Activated CD8-positive, alpha-beta memory T cell treated with anti-CD3 and anti-CD28 coated beads, Interleukin-2, amount 50 U/mL, for 48 hours (primary cell): ENCODE results near the gene SPANXN5.
"Not testable (repeated sequence)": the region's sequence is repeated elsewhere in the genome, so short reads cannot be mapped to it uniquely, and the experiment has no call there.

Experiments used
- DNase-seq: peaks from one replicate; pipeline ENCODE4 v3.0.0-alpha.2; 2020

The SPANXN5 gene, protein sequence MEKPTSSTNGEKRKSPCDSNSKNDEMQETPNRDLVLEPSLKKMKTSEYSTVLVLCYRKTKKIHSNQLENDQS

GRCh38 chrX:52797327-52797726, at the start of gene SPANXN5:
Gene SPANXN5, minus strand, starts transcription at chrX:52797427. Its CDS starts 79 bp downstream, at chrX:52797348.
- DNase-seq, result not testable (repeated sequence)

- not testable (repeated sequence) for DNase-seq
Measured at GRCh38 chrX:52843619-52844018, 46.4 kb upstream of the SPANXN5 start.

- DNase-seq, result no peak
Measured at GRCh38 chrX:52839137-52839536, 41.9 kb upstream of the SPANXN5 start.

- DNase-seq, result no peak
Measured at GRCh38 chrX:52830551-52830950, 33.3 kb upstream of the SPANXN5 start.

- no peak for DNase-seq
Measured at GRCh38 chrX:52824608-52825007, 27.4 kb upstream of the SPANXN5 start.

GRCh38 chrX:52821079-52821760, 24.0 kb upstream of the SPANXN5 start:
- DNase-seq, result no peak

- no peak for DNase-seq
Measured at GRCh38 chrX:52819788-52820187, 22.6 kb upstream of the SPANXN5 start.

- no peak for DNase-seq
Measured at GRCh38 chrX:52811065-52811625, 13.9 kb upstream of the SPANXN5 start, which contains the start of gene XAGE5. Gene XAGE5, plus strand, starts transcription at chrX:52811287. Its CDS starts 1,280 bp downstream, at chrX:52812567.

DNA sequence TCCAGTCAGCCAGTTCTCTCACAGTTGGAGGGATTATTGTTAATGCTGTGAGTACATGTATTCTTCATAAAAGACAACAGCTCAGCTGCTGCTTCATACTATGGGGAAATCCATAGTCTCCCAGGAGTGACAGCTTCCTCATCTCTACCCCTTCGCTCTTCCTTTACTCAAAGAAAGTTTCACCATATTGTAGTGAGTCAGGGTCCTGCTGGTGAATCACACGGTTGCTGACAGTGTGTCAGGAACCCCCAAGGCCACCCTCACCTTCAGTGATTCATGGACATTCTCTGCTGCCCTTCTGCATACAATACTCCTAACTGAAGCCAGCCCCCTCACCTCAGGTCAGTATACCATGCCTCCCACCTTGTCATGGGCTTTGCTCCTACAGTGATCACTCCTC, 7.6 kb upstream of the SPANXN5 start:
- not testable (repeated sequence) for DNase-seq

DNA sequence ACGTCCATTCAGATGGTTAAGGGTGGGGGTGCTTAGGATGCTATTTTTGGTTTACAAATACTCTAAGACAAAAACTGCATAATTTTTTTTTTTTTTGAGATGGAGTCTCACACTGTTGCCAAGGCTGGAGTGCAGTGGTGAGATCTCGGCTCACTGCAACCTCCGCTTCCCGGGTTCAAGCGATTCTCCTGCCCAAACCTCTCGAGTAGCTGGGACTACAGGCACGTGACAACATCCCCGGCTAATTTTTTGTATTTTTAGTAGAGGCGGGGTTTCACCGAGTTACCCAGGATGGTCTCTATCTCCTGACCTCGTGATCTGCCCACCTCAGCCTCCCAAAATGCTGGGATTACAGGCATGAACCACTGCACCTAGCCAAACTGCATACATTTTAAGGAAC, 23.7 kb downstream of the SPANXN5 start:
- not testable (repeated sequence) for DNase-seq

GRCh38 chrX:52765983-52766382, 31.2 kb downstream of the SPANXN5 start:
- not testable (repeated sequence) for DNase-seq

GRCh38 chrX:52750952-52751351, 46.3 kb downstream of the SPANXN5 start, which contains the start of gene SSX2B:
Gene SSX2B, plus strand, starts transcription at chrX:52751252. Its CDS starts 1,429 bp downstream, at chrX:52752681.
- not testable (repeated sequence) for DNase-seq
